ENCODE data around the gene HABP2. TPM values are rescaled to one million over a fixed set of nuclear protein-coding genes. Genes with fewer than 3 reads are reported as not detected.

The HABP2 gene
- total and polyA plus RNA-seq, 2 of the 4 experiments (the other 2 are of a cell fraction), result not detected

Other genes starting within 250 kb of the HABP2 start
- not detected in 2 replicates for gene NRAP, start 111.0 kb downstream of the HABP2 start, total RNA-seq (2012; rRNA removed)
- gene NRAP, start 111.0 kb downstream of the HABP2 start, polyA plus RNA-seq (2012; rRNA removed), result not detected in 2 replicates
- 16.7 and 20.3 TPM in 2 replicates for gene CASP7, start 126.9 kb downstream of the HABP2 start, total RNA-seq (2012; rRNA removed)
- 14.7 and 15.1 TPM in 2 replicates for gene CASP7, start 126.9 kb downstream of the HABP2 start, polyA plus RNA-seq (2012; rRNA removed)
- not detected in 2 replicates for gene PLEKHS1, start 198.6 kb downstream of the HABP2 start, total RNA-seq (2012; rRNA removed)
- gene PLEKHS1, start 198.6 kb downstream of the HABP2 start, polyA plus RNA-seq (2012; rRNA removed), result not detected in 2 replicates

Data from IMR-90 (cell line).